GOT3 (cell line): ENCODE measurements around the gene MSL2.
"Not testable (repeated sequence)": the region's sequence is repeated elsewhere in the genome, so short reads cannot be mapped to it uniquely, and the experiment has no call there.

Experiments used
- DNase-seq: peaks from one replicate; lab custom pipeline; 2025; ENCODE audit warnings: mixed read lengths; lab: John Stamatoyannopoulos, UW

Gene MSL2

DNA sequence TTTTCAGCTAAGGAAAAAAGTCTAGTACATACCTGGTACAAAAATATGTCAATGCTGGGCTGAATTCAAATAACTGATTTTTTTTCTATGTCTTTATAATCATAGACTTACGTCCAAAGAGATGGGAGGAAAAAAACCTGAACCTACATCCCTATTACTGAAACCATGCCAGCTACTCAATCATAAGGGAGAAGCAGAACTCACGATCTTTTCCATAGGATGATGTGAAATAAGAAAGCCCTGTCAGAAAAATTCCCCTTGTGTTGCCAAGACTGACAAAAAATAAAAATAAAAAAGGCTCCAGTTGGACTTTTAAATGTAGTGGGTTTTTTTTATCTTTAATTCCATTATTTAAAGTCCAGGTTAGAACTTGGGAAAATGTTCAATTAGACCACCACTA is 3.3 kb downstream of the MSL2 start:
- no peak for DNase-seq

DNA sequence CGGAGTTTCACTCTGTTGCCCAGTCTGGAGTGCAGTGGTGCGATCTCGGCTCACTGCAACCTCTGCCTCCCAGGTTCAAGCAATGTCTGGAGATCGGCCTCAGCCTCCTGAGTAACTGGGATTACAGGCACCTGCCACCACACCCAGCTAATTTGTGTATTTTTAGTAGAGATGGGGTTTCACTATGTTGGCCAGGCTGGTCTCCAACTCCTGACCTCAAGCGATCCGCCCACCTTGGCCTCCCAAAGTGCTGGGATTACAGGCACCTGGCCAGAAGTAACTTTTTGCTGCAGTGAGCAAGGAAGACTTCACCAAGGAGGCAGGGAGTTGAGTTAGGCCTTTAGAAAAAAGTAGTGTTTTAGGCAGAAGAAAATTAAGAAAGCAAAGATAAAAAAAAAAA is 3.9 kb downstream of the MSL2 start:
- DNase-seq, result not testable (repeated sequence)

DNA sequence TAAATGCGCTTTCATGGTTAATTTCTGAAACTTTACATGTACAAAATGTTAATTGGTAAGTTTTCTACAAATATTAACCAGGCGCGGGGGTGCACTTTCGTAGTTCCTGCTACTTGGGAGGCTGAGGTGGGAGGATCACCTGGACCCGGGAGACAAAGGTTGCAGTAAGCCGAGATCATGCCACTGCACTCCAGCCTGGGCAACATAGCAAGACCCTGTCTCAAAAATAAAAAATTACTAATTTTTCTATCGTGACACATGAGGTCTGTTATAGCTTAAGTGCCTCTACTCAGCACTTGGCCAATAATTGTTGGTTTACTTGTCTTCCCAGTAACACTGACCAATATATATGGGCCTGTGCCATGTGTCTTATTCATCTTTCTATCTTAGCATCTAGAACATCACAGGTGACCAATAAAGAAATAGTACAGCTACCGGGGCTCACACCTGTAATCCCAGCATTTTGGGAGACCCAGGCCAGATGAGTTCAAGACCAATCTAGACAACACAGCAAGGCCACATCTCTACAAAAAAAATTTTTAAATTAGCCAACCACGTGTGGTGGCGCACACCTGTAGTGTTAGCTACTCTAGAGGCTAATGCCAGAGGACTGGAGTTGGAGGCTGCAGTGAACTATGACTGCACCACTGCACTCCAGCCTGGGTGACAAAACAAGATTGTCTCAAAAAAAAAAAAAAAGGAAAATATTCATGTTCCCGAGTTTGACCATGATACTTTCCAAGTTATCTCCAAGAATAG is 6.1 kb downstream of the MSL2 start:
- no peak for DNase-seq

DNA sequence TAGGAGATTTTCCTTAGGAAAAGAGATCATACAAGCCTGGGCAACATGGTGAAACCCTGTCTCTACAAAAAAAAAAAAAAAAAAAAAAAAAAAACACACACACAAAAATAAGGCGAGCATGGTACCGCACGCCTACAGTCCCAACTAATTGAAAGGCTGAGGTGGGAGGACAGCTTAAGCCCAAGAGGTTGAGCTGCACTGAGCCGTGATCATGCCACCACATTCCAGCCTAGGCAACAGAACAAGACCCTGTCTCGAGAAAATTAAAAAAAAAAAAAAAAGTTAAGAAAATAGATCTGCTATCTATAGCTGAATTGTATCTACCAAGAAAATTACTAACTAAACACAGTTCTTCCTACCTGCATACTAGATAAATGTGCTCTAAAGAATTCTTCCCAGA is 7.1 kb downstream of the MSL2 start:
- DNase-seq, result no peak

DNA sequence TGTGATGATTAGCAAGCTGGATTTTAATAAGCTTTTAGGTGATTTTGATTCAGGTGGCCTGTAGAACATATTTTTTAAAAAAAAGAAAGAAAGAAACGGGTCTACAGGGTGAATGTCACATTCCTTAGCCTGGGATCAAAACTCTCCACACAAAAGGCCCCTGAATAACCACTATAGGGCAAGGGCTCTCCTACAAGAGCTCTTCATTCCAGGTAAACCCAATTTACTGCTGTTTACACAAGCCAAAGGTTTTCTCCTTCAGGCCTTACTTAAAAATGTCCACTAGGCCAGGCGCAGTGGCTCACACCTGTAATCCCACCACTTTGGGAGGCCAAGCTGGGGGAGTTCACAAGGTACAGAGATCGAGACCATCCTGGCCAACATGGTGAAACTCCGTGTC is 8.3 kb downstream of the MSL2 start:
- DNase-seq, result no peak

DNA sequence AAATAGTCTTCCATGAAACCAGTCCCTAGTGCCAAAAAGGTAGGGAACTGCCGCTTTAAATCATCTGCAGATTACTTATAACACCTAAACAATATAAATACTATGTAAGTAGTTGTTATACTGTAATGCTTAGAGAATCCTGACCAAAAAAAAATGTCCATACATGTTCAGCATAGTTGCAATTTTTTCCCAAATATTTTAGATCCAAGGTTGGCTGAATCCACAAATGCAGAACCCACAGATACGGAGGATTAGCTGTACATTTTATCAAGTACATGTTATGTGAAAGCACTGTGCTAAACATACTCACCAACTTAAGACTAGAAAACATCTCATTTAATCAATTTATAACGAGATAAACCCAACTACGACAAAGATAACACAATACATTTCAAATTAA is 9.3 kb downstream of the MSL2 start:
- DNase-seq, result no peak

DNA sequence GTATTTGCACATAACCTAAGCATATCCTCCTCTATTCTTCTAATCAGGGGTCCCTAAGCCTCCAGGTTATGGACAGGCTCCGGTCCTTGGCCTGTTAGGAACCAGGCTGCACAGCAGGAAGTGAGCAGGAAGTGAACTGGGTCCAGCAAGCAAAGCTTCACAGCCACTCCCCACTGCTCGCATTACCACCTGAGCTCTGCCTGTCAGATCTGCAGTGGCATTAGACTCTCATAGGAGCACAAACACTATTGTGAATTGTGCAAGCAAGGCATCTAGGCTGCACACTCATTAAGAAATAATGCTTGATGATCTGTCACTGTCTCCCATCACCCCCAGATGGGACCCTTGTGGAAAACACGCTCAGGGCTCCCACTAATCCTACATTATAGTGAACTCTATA is 9.8 kb downstream of the MSL2 start:
- DNase-seq, result no peak

DNA sequence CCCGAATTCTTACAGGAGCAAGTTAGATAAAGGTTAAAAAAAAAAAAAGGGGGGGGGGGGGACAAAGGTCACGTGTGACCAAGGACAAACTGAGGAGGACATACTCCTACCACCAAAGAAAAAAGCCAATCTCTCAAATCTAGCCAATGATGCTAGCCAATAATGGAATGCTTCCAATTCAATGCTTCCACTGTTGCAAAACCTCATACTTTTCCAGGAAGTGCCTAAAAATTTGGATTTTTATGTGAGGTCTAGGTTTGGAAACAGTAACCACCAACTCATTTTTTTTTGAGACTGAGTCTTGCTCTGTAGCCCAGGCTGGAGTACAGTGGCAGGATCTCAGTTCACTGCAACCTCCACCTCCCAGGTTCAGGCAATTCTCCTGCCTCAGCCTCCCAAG is 11.4 kb downstream of the MSL2 start:
- DNase-seq, result no peak

DNA sequence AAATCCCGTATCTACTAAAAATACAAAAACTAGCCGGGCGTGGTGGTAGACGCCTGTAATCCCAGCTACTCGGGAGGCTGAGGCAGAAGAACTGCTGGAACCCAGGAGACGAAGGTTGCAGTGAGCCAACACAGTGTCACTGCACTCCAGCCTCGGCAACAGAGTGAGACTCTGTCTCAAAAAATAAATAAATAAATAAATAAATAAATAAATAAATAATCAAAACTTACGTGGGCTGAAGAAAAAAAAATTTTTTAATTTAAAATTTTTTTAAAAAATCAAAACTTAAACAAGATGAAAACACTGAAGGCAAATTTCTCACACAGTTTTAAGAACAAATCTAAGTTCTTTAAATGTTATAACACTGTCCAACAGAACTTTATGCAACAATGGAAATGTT is 14.4 kb downstream of the MSL2 start:
- no peak for DNase-seq

DNA sequence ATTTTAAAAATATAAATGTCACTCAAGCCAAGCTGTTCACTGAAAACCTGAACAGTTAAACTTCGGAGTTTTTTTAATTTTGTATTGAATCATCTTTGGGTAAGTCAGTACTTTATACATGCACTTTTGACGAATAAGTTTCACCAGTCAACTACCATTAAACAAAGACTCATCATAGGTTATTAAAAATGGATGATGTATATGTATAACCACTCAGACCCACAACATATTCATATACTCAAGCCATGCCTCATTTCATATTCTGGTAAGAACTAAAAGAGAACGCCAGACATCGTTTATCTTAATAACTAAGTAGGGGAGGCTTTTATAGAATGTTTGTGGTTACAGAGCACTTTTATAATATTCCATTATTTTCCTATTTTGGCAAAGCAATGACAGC is 18.3 kb downstream of the MSL2 start:
- DNase-seq, result no peak

DNA sequence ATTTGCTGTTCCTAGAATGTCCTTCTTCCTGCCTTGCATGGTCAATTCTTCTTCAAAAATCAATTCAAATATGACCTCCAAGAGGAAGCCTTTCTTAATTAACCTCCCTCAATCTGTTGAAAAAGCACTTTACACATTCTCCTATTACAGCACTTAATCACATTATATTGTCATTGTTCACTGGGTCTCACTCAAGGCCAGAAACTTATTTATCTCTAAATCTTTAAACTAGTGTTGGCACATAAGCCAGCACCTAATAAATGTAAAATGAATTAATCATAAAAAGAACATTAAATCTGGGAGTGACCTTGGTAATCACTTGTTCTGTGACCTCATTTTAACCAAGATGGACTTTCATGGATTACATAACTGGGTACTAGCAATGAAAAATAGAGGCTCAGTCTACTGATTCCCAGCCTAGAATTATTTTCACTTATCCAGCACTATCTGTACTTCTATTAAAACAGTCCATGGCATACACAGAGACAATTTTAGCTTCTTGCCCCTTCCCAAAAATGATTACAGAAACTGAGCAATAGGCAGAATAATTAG is 22.1 kb downstream of the MSL2 start:
- no peak for DNase-seq

DNA sequence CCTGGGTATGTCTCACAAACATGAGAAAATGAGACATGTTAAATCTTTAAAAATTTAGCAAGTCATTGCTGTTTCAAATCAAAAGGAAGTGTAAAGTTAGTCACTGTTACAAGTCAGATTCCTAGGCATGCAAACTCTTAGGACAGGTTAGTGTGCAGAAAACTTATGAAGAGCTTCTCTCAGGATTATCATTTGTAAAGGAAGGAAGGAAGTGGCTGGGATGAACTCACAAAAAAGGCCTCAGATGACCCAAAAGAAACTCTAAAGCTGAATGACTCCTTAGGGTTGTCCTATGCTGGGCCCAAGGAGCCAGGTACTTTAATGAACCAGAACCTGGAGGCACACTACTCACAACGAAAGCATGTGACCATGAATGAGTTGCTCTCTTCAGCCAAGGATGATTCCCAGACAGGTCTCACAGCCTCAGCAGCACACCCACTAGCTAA is 25.0 kb downstream of the MSL2 start:
- DNase-seq, result no peak

DNA sequence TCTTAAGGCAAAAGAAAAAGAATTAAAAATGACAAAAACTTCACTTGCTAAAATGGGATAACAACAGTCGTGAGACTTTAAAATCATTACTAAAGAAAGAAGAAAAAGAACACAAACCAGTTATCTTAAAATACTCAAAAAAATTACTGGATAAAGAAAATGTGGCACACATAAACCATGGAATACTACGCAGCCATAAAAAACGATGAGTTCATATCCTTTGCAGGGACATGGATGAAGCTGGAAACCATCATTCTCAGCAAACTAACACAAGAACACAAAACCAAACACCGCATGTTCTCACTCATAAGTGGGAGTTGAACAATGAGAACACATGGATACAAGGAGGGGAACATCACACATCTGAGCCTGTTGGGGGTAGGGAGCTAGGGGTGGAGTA is 27.9 kb downstream of the MSL2 start:
- DNase-seq, result not testable (repeated sequence)

DNA sequence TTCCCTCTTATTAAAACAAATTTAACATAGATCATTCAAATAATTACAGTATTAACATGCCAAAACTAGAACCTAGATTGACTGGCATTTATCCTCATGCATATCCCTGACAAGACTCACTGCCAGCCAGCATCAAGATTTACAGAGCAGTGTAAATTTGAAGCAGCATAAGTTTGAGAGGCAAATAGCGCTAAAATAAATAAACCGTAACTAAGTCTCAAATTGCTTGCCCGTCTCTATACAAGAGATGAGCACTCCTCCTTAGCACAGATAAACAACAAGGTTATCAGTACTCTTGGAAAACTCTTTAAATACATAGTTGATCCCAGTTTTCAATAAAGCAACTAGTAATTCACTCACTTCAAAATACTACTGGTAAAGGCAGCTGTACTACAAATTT is 29.6 kb downstream of the MSL2 start:
- DNase-seq, result no peak

DNA sequence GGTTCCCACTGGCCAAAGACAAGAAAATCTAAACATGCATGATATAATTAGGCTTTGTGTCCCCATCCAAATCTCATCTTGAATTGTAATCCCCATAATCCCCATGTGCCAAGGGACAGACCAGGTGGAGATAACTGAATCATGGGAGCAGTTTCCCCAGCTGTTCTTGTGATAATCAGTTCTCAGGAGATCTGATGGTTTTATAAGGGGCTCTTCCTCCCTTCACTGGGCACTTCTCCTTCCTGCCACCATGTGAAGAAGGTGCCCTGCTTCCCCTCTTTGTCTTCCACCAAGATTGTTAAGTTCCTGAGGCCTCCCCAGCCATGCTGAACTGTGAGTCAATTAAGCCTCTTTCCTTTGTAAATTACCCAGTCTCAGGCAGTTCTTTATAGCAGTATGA is 32.5 kb downstream of the MSL2 start:
- not testable (repeated sequence) for DNase-seq

DNA sequence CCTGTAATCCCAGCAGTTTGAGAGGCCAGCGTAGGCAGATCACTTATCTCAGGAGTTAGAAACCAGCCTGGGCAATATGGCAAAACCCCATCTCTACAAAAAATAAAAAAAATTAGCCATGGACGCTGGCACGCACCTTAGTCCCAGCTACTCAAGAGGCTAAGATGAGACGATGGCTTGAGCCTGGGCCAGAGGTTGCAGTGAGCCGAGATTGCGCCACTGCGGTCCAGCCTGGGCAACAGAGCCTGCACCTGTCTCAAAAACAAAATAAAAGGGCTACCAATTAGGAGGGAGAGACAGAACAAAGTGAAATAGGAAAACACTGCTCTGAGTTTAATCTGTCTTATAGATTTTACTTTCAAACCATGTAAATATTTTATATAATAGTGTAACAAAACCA is 33.8 kb downstream of the MSL2 start:
- DNase-seq, result no peak

DNA sequence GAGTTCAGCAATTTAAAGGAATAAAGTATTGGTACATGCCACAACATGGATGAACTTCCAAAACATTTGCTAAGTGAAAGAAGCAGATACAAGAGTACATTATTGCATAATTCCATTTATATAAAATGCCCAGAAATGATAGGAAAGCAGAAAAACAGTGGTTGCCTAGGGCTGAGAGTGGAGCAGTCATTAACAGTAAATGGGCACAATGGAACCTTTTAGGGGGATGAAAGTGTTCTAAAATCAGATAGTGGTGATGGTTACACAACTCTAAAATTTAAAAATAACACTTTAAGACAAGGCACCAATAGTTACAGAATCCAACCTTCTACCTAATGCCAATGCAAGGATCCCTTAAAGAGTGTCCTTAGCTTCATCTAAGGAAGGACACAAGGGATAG is 34.6 kb downstream of the MSL2 start:
- DNase-seq, result no peak

DNA sequence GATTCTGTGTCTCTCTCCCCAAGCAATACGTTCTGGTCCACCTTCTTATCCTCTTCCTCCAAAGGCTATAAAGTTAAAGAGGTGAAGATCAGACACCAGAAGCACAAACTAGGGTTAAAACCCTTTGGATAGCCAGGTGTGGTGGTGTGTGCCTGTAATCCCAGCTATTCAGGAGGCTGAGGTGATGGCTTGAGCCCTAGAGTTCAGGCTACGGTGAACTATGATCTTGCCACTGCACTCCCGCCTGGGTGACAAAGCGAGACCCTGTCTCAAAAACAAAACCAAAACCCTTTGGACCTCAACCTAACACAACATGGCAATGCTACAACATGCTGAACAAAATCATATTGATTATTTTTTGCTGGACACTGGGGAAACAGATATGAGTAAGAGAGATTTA is 43.2 kb downstream of the MSL2 start:
- DNase-seq, result no peak

DNA sequence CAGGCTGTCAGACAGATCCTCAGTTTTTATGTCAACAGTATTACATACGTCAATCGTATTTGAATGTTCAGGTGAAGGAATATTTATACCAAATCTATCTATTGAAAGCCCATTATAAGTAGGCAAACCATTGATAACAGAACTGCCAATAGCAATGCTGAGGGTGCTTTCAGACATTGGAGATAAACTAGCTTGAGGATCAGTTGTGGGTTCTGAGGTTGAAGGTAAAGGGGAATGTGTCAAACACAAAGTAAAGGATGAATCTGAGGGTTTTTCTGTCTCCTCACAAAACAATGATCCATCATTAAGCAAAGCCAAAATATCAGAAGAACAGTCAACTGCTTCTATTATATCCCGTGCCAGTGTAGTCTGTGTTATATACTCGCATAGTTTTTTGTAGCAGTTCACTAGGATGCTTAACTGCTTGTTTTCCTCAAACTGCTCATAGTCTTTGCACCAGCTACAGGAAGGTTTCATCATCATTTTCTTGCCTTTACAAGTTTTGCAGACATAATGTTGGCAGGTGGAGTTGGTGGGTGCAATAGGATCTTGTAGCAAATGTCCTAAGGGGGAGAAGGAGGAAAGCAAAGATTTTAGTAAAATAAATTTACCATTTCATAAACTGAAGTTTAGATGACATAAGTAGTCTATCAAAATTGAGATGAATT is 43.8 kb downstream of the MSL2 start:
- no peak for DNase-seq

DNA sequence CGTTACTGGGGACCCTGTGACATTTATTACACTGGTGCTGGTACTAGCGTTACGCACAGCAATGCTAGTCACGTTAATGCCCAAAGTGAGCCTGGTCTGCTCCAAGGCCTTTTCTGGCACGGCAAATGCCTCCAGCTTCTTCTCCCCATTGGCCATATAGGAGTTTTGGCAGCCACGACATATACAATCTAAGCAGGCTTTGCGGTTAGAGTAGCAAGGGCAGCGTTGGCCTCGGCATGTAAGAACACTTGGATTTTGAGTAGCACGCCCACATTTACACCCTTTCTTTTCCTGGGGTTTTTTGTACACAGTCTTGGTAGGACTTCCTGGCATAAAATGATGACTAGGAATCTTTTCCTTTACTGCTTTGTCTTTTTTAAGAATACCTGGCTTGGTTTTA is 44.9 kb downstream of the MSL2 start:
- DNase-seq, result no peak

DNA sequence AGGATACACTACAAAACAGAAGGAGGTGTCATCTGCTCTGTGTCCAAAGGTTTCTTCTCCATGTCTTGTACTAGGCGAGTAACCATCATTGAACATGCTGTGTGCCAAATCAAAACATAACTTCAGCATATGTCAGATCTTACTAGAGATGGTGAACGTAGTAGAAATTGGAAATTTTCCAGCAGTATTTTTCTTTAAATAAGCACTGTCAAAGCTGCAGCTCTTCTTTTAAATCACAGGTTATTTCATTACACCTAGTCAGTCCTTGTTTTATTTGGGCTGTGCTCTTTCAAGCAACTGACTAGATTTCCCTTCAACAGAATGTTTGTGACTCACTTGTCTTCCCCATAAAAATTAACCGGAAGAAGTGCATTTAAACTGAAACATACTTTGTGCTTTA is 46.5 kb downstream of the MSL2 start:
- no peak for DNase-seq

DNA sequence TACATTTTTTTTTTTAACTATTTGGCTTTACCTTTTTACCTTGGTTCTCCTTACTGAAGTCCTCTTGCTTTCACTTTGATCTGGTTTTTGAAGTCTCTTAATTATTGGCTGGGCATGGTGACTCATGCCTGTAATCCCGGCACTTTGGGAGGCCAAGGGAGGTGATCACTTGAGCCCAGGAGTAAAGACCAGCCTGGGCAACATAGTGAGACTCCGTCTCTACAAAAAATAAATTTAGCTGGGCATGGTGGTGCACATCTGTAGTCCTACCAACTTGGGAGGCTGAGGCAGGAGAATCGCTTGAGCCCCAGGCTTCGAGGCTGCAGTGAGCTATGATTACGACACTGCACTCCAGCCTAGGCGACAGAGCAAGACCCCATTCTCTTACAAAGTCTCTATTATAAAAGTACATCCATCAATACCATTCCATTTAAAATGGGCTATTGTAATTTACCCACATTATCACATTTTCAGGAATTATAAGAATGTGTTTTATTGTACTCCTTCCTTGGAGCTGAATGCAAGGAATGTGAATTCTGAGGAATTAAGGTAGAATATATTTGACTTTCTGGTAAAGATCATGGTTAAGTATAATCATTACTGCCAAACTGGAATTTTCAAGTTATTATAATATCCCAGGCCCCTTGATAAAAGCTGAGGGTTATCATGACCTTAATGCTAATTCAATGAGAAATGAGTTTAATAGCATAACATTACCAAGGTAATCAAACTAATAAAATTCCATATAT is 49.0 kb downstream of the MSL2 start:
- no peak for DNase-seq

DNA sequence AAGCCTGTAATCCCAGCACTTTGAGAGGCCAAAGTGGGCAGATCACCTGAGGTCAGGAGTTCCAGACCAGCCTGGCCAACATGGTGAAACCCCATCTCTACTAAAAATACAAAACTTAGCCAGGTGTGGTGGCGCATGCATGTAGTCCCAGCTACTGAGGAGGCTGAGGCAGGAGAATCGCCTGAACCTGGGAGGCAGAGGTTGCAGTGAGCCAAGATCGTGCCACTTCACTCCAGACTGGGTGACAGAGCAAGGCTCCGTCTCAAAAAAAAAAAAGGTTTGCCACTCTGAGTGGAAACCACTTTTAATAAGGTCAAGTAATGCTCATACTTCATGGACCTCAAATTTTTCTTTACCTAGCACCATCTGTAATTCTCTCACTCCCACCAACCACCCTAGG is 51.7 kb downstream of the MSL2 start:
- not testable (repeated sequence) for DNase-seq
